Glutamatergic neuron (in vitro differentiated cells): Measurements from ENCODE around the gene TEAD4. TPM values are rescaled to one million over a fixed set of nuclear protein-coding genes. Genes with fewer than 3 reads are reported as not detected.
A peak's percentile ranks its signal among the peaks of the same experiment; 100 is the strongest.

Experiments used
- DNase-seq: peaks from one replicate; pipeline ENCODE4 v3.0.0; 2022
- H3K27ac Mint-ChIP-seq: one replicate; pipeline ENCODE4 v1.8.0; 2020; ENCODE audit warnings: mild to moderate bottlenecking, mixed read lengths, inconsistent platforms; ENCODE audit not compliant: unreplicated experiment
- H3K27me3 Mint-ChIP-seq: one replicate; pipeline ENCODE4 v1.8.0; 2020; ENCODE audit warnings: mild to moderate bottlenecking, moderate library complexity, mixed read lengths, inconsistent platforms; ENCODE audit not compliant: unreplicated experiment
- H3K36me3 Mint-ChIP-seq: one replicate; pipeline ENCODE4 v1.8.0; 2020; ENCODE audit warnings: mild to moderate bottlenecking, mixed read lengths, inconsistent platforms; ENCODE audit not compliant: unreplicated experiment
- H3K4me1 Mint-ChIP-seq: one replicate; pipeline ENCODE4 v1.8.0; 2020; ENCODE audit warnings: mild to moderate bottlenecking, low read depth, mixed read lengths, inconsistent platforms; ENCODE audit not compliant: unreplicated experiment
- H3K4me3 Mint-ChIP-seq: one replicate; pipeline ENCODE4 v1.8.0; 2020; ENCODE audit warnings: mild to moderate bottlenecking, mixed read lengths, inconsistent platforms; ENCODE audit not compliant: unreplicated experiment
- H3K9me3 Mint-ChIP-seq: one replicate; pipeline ENCODE4 v1.8.0; 2020; ENCODE audit warnings: mild to moderate bottlenecking, moderate library complexity, mixed read lengths, inconsistent platforms; ENCODE audit not compliant: unreplicated experiment
- CTCF ChIP-seq: fragments of 200-600 bp; sonication (generic); IDR thresholded peaks from one replicate; pipeline ENCODE4 v1.5.0; 2021; ENCODE audit not compliant: partially characterized antibody, unreplicated experiment
- long read RNA-seq: library from polyadenylated mRNA; unstranded; transcript quantifications from one replicate; pipeline ENCODE4 v2.0.0, GENCODE V29; 2020; ENCODE audit not compliant: unreplicated experiment
- total RNA-seq: library from RNA; stranded (reverse); fragmentation: NEBNext Ultra II Directional; extraction: Animal tissue kit (Norgen Biotek cat#: 25700); gene quantifications from one replicate; pipeline ENCODE4 v1.2.1, GENCODE V29; 2021; ENCODE audit not compliant: unreplicated experiment

The TEAD4 gene
- total RNA-seq: 3.8 TPM
- long read RNA-seq, partial matches to known transcripts: 1 of 2 reads
- long read RNA-seq, other reads (novel, unspliced or antisense): 0 of 2 reads

DNA sequence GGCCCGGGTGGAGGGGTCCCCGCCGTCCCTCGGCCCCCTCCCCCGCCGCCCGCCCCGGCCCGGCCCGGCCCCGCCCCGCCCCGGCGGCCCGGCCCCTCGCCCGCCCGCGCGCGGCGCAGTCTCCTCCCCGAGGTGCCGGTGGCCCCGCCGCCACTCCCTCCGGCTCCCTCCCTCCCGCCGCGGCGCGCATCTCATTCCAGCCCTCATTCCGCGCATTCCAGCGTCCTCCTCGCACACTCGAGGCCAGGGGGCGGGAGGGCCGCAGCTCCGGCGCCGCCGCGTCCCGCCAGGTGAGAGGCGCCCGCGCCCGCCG is at the start of gene TEAD4:
TSS of gene TEAD4 (plus strand) at position 206 of the 313 bp plus-strand sequence.
- H3K9me3 Mint-ChIP-seq: peaks cover 9% of the 10 kb centered on the region
- H3K36me3 Mint-ChIP-seq: no peaks in the 10 kb centered on the region
- peaks cover 6% of the 10 kb centered on the region for H3K27me3 Mint-ChIP-seq
- TF ChIP-seq CTCF: no peak
- H3K27ac Mint-ChIP-seq: no peak within 1 kb of the TSS
- H3K4me1 Mint-ChIP-seq: peaks cover 16% of the 10 kb centered on the region
- peak within 1 kb of the TSS; percentile 89 for H3K4me3 Mint-ChIP-seq
- DNase-seq: peak; percentile 61

- Mint-ChIP-seq H3K27ac (no peak overlapping the region), H3K9me3 (peaks cover 1% of the 10 kb centered on the region)
Measured at GRCh38 chr12:2912216-2912575, 47.0 kb upstream of the TEAD4 start.

DNA sequence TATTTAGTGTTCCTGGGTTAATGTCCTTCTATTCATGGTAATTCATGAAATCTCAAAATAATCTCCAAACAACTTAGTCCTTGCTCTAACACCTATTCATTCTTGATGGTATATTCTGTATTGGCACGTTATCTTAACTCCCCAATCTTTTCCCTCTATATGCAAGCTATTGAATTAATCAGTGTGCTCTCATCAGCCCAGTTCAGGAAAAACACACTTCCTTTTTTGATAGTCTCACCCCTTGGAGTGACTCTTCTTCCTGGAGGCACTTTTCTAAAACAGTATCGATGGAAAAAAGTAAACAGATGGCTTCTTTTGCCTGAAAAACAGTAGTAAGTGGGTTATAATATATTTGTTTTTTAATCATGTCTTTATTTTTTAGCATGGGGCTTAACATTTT is 39.9 kb upstream of the TEAD4 start:
- Mint-ChIP-seq H3K27me3 (peaks cover 4% of the 10 kb centered on the region), H3K36me3 (no peaks in the 10 kb centered on the region), H3K27ac (no peak overlapping the region), H3K4me3 (no peak overlapping the region), H3K4me1 (no peaks in the 10 kb centered on the region), H3K9me3 (no peaks in the 10 kb centered on the region)
- TF ChIP-seq CTCF: no peak
- DNase-seq: no peak

More at GRCh38 chr12:2912216-2912575, 47.0 kb upstream of the TEAD4 start:
- H3K27me3 Mint-ChIP-seq: no peaks in the 10 kb centered on the region
- no peak for DNase-seq
- no peak overlapping the region for H3K4me3 Mint-ChIP-seq
- no peaks in the 10 kb centered on the region for H3K36me3 Mint-ChIP-seq
- TF ChIP-seq CTCF: no peak
- H3K4me1 Mint-ChIP-seq: no peaks in the 10 kb centered on the region

- Mint-ChIP-seq H3K27me3 (peaks cover 4% of the 10 kb centered on the region), H3K27ac (no peak overlapping the region), H3K36me3 (no peaks in the 10 kb centered on the region), H3K9me3 (no peaks in the 10 kb centered on the region), H3K4me1 (no peaks in the 10 kb centered on the region), H3K4me3 (no peak overlapping the region)
- no peak for DNase-seq
- no peak for TF ChIP-seq CTCF
Measured at GRCh38 chr12:2922329-2922728, 36.9 kb upstream of the TEAD4 start.

DNA sequence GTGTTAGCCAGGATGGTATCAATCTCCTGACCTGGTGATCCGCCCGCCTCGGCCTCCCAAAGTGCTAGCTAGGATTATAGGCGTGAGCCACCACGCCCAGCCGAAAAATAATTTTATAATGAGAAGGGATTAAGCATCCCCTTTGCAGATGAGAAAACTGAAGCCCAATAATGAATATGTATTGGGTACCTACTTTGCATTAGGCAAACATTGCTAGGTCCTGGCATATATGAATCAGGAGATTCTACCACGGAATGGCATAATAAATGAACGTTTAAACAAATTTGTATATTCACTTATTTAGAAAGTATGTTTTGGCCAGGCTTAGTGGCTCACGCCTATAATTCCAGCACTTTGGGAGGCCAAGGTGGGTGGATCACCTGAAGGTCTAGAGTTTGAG is 36.1 kb upstream of the TEAD4 start:
- no peaks in the 10 kb centered on the region for H3K36me3 Mint-ChIP-seq
- no peak overlapping the region for H3K4me3 Mint-ChIP-seq
- no peaks in the 10 kb centered on the region for H3K4me1 Mint-ChIP-seq
- no peak for TF ChIP-seq CTCF
- no peak for DNase-seq
- H3K9me3 Mint-ChIP-seq: no peaks in the 10 kb centered on the region
- H3K27ac Mint-ChIP-seq: no peak overlapping the region
- peaks cover 4% of the 10 kb centered on the region for H3K27me3 Mint-ChIP-seq
